ENCODE data around the gene GSTA2.
"Not testable (repeated sequence)": the region's sequence is repeated elsewhere in the genome, so short reads cannot be mapped to it uniquely, and the experiment has no call there.

The GSTA2 gene

DNA sequence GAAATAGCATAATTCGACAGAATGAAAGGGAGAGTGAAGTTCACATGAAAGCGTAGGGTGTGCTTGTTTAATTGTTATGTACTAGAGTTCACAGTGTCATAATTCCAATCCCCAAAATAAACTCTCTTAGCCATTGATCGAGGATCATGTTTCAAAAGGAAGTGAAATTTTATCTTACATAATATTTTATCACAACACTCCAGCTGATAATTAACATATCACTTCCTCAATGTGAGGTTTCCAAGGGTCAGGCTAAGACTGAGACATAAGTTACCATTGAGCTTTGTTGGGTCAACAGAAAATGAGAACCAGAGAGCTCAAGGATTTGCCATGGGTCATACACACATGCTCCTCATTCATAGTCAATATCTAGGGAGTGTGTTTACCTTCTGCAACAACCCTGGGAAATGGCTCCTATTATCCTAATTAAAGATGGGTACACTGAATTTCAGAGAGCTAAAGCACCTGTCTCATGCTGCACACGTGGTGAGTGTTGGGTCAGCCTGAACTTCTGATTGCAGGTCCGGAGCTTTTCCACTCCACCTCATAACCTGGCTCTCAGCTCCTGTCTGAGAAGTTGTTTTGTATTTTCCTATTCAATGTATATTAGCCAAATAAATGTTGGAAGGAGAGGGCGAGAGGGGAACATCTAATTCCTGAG, 3.0 kb downstream of the GSTA2 start:
- no peak for DNase-seq (ENCODE audit: low read depth)

DNA sequence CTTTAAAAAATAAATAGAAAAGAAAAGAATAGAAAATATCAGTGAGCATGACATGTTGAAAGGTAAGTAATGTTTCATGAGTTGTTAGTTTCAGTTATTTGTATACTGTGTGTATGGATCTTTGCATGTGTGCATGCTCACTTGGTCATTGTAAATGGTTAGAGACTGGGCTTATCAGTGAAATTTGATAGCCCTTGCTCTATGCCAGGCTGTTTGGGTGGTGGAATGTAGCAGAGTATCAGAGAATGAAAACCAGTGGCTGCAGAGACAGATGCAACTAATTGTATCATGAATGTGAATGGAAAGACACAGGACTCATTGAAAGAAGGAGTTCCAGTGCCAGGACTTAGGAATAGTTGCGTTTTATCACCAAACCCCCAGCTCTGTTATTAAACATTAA, 4.2 kb downstream of the GSTA2 start:
- DNase-seq (ENCODE audit: low read depth) = no peak

DNA sequence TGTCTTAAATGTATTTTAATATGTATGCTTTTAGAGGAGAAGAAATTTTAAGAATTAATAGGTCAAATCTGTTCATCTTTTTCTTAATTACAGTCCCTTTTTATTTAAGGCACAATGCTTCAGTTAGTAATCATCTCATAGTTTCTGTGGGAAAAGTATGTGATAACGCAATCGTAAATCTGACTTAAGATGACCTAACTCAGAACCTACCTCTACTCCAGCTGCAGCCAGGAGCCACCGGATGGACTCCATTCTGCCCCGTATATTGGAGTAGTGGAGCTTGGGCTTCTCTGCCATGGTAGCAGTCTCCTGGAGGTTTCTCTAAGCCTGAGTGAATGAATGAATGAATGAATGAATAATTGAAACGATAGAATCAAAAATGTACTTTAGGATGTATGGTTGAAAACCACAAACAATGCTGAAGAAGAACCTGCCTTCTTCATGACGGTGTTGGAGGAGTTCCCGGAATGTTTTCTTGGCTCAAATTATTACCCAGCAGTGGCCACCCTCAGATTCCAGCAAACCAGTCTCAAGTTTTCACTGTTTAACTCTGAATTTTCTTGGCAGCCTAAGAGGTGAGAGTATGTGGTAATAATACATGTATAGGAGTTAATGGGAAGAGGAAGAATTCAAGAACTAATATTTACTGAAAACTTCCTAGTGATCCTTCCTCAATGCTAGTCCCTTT, 5.5 kb downstream of the GSTA2 start:
- not testable (repeated sequence) for DNase-seq (ENCODE audit: low read depth)

- no peak for DNase-seq (ENCODE audit: low read depth)
Observed at GRCh38 chr6:52754443-52754842, 8.8 kb downstream of the GSTA2 start.

DNA sequence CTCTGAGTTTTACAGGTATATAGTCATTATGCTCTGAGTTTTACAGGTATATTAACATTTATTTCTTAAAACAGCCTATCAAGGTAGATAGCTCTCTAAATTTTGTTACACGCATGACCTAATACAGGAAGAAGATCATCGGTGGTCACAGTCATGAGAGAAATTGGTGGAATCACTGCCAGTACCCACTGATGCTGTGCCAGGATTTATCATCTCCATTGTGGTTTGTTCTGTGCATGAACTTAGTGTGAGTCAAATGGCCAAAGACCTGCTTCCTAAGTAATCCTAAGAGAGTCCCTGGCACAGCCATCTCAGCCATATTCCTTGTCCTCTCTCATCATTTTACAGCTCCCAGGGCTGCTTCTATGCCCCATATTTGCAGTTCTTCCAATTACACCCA, 10.1 kb downstream of the GSTA2 start:
- DNase-seq (ENCODE audit: low read depth) = not testable (repeated sequence)

- DNase-seq (ENCODE audit: low read depth) = no peak
Observed at GRCh38 chr6:52752310-52752709, 11.0 kb downstream of the GSTA2 start.

- DNase-seq (ENCODE audit: low read depth) = no peak
Observed at GRCh38 chr6:52749556-52750152, 13.6 kb downstream of the GSTA2 start.

DNA sequence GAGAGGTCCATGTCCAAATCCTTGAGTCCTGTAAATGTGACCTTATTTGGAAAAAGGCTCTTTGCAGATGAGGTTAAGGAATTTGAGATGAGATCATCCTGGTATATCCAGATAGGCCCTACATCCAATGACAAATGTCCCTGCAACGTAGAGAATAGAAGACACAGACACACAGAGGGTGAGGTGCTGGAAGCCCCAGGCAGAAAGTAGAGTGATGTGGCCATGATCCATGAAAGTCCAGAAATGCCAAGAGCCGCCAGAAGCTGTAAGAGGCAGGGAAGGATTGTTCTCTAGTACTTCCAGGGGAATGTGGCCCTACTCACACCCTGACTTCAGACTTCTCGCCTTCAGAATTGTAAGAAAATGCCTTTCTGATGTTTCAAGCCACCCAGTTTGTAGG, 16.0 kb downstream of the GSTA2 start:
- DNase-seq (ENCODE audit: low read depth) = not testable (repeated sequence)

DNA sequence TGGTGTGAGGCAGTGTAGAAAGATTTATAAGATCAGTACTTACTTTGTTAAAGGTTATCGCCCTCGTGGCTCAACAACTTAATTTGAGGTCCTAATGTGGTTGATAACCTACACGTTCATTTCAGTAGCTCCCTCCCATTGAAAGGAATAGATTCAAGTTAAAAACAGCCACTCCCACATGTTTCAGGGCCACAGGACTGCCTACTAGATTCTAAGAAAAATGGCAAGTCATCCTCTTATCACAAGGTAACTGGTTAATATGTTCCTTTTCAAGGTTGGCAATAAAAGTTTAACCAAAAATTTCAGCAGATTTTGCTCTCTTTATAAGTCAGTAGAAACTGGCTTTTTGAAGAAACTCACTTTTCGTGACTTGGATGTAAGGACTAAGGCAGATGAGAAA, 17.1 kb downstream of the GSTA2 start:
- DNase-seq (ENCODE audit: low read depth) = no peak

- no peak for DNase-seq (ENCODE audit: low read depth)
Observed at GRCh38 chr6:52745764-52746201, 17.5 kb downstream of the GSTA2 start.

- no peak for DNase-seq (ENCODE audit: low read depth)
Observed at GRCh38 chr6:52741872-52742271, 21.4 kb downstream of the GSTA2 start.

DNA sequence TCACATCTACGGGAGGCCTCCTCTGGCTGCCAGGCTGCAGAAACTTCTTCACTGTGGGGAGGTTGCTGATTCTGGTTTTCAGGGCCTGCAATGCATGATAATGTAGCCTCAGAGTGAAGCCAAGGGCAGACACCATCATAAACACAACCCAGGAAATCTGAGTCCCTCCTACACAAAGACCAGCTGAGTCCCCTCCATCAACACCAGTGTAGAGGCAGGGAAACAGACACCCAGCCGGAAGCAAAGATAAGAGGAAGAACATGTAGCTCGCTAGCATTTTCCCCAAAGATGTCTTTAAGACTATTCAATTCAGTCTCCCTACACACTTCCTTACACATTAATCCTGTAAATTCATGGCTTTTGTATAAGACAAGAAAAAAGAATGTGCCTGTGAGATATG, 23.6 kb downstream of the GSTA2 start:
- DNase-seq (ENCODE audit: low read depth) = no peak

DNA sequence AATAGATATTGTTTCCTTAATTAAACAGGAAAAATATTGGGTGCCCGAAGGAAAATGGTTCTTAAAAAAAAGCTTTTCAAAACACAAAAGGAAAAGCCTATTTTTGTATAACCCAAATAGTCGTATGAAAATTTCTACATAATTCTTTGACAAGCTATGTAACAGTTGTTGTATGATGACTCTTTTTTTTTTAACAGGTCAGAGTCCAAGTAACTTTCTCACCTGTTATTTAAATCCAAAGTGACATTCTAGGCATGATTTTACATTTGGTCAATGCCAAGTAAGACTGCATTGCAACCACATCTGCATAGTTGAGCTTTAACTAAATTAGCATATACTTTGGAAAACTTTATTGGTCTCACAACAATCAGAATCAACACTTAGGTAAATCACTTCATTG, 24.1 kb downstream of the GSTA2 start:
- no peak for DNase-seq (ENCODE audit: low read depth)

- DNase-seq (ENCODE audit: low read depth) = no peak
Observed at GRCh38 chr6:52736145-52736544, 27.1 kb downstream of the GSTA2 start.

- no peak for DNase-seq (ENCODE audit: low read depth)
Observed at GRCh38 chr6:52735071-52735470, 28.2 kb downstream of the GSTA2 start.

GRCh38 chr6:52734072-52734471, 29.2 kb downstream of the GSTA2 start:
- no peak for DNase-seq (ENCODE audit: low read depth)

- DNase-seq (ENCODE audit: low read depth) = no peak
Observed at GRCh38 chr6:52733172-52733571, 30.1 kb downstream of the GSTA2 start.

- no peak for DNase-seq (ENCODE audit: low read depth)
Observed at GRCh38 chr6:52731719-52732118, 31.6 kb downstream of the GSTA2 start.

- no peak for DNase-seq (ENCODE audit: low read depth)
Observed at GRCh38 chr6:52729576-52729975, 33.7 kb downstream of the GSTA2 start.

GRCh38 chr6:52728394-52728793, 34.9 kb downstream of the GSTA2 start:
- no peak for DNase-seq (ENCODE audit: low read depth)

- no peak for DNase-seq (ENCODE audit: low read depth)
Observed at GRCh38 chr6:52727908-52728307, 35.4 kb downstream of the GSTA2 start.

DNA sequence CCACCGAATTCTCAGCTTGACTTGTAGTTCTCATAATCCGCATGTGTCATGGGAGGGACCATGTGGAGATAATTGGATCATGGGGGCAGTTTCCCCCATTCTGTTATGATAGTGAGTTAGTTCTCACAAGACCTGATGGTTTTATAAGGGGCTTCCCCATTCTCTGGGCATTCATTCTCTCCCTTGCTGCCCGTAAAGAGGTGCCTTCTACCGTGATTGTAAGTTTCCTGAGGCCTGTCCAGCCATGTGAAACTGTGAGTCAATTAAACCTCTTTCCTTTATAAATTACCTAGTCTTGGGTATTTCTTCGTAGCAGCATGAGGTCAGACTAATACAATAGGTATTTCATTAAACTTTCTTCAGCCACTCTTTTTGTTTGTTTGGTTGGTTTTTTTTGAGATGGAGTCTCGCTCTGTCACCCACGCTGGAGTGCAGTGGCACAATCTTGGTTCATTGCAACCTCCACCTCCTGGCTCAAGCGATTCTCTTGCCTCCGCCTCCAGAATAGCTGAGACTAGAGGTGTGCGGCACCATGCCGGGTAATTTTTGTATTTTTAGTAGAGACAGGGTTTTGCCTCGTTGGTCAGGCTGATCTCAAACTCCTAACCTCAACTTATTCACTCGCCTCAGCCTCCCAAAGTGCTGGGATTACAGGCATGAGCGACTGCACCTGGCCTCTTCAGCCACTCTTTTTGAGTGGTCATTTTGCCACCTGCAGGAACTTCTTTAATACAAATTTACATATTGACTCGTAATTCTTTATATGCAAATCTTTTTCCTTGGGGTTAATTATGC, 36.3 kb downstream of the GSTA2 start:
- no peak for DNase-seq (ENCODE audit: low read depth)

DNA sequence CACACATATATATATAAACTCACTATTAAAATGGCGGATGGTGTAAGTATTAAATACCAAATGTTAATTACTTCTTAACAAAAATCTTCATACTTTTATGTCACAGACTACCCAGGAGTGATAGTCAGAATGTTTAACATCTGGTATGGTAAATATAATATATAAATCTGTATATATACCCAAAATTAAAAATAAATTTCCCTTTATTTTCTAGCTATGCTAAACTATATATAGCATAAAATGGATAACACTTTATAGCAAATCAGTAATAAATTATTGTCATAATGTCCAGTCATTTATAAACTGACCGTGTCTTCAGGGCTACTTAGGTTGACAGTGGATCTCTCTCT, 37.1 kb downstream of the GSTA2 start:
- DNase-seq (ENCODE audit: low read depth) = no peak
